Measurements from ENCODE around the gene GPR45.

Gene GPR45

GRCh38 chr2:105254531-105255210 lies 13.1 kb downstream of the GPR45 start:
- DNase-seq (ENCODE audit: low read depth in 2 of 2): no peak

GRCh38 chr2:105255979-105256378 lies 14.4 kb downstream of the GPR45 start:
- DNase-seq (ENCODE audit: low read depth in 2 of 2): no peak

GRCh38 chr2:105256431-105257047 lies 15.0 kb downstream of the GPR45 start:
- no peak for DNase-seq (ENCODE audit: low read depth in 2 of 2)

GRCh38 chr2:105257981-105258380 lies 16.4 kb downstream of the GPR45 start:
- DNase-seq (ENCODE audit: low read depth in 2 of 2): no peak

GRCh38 chr2:105258835-105259350 lies 17.4 kb downstream of the GPR45 start:
- no peak for DNase-seq (ENCODE audit: low read depth in 2 of 2)

GRCh38 chr2:105261061-105261460 lies 19.5 kb downstream of the GPR45 start:
- no peak for DNase-seq (ENCODE audit: low read depth in 2 of 2)

GRCh38 chr2:105262651-105263091 lies 21.1 kb downstream of the GPR45 start:
- DNase-seq (ENCODE audit: low read depth in 2 of 2): no peak

GRCh38 chr2:105269426-105269825 lies 27.9 kb downstream of the GPR45 start:
- DNase-seq (ENCODE audit: low read depth in 2 of 2): no peak

- no peak for DNase-seq (ENCODE audit: low read depth in 2 of 2)
Measured at GRCh38 chr2:105271393-105272045, 30.0 kb downstream of the GPR45 start.

GRCh38 chr2:105272176-105272575 lies 30.6 kb downstream of the GPR45 start:
- no peak for DNase-seq (ENCODE audit: low read depth in 2 of 2)

- DNase-seq (ENCODE audit: low read depth in 2 of 2): no peak
Measured at GRCh38 chr2:105274046-105274445, 32.5 kb downstream of the GPR45 start.

- no peak for DNase-seq (ENCODE audit: low read depth in 2 of 2)
Measured at GRCh38 chr2:105278654-105279053, 37.1 kb downstream of the GPR45 start.

GRCh38 chr2:105279126-105279525 lies 37.6 kb downstream of the GPR45 start:
- no peak for DNase-seq (ENCODE audit: low read depth in 2 of 2)

GRCh38 chr2:105280281-105280680 lies 38.7 kb downstream of the GPR45 start:
- no peak for DNase-seq (ENCODE audit: low read depth in 2 of 2)

GRCh38 chr2:105283532-105283931 lies 42.0 kb downstream of the GPR45 start:
- DNase-seq (ENCODE audit: low read depth in 2 of 2): no peak

- no peak for DNase-seq (ENCODE audit: low read depth in 2 of 2)
Measured at GRCh38 chr2:105287692-105288091, 46.1 kb downstream of the GPR45 start.

GRCh38 chr2:105288133-105288532 lies 46.6 kb downstream of the GPR45 start:
- no peak for DNase-seq (ENCODE audit: low read depth in 2 of 2)

GRCh38 chr2:105290981-105291660 lies 49.6 kb downstream of the GPR45 start:
- DNase-seq (ENCODE audit: low read depth in 2 of 2): no peak

- no peak for DNase-seq (ENCODE audit: low read depth in 2 of 2)
Measured at GRCh38 chr2:105291981-105292380, 50.4 kb downstream of the GPR45 start.

Measured in stimulated activated CD8-positive, alpha-beta memory T cell treated with anti-CD3 and anti-CD28 coated beads, Interleukin-7, amount 100 ng/mL, for 4 hours (primary cell).